H1 (cell line): ENCODE results near the gene GEN1. TPM values are rescaled to one million over a fixed set of nuclear protein-coding genes. Genes with fewer than 3 reads are reported as not detected.

Source experiments
- CTCF ChIA-PET: fragments of 300-600 bp; sonication (Branson Sonifier 250); formaldehyde crosslinking; loops from one replicate; lab custom pipeline; 2021; ENCODE audit not compliant: partially characterized antibody; lab: Charles Lee
- POLR2A ChIA-PET: fragments of 300-600 bp; sonication (Branson Sonifier 250); formaldehyde crosslinking; loops from one replicate; lab custom pipeline; 2021; ENCODE audit warnings: inconsistent platforms; ENCODE audit not compliant: partially characterized antibody; lab: Charles Lee
- DNase-seq, 2 experiments: peaks; one replicate each; pipeline versions ENCODE4 v3.0.0 to v3.0.0-alpha.2; 2010 to 2022; ENCODE audit warnings: low spot score in 2 of 2, low read depth in 1 of 2, mixed read lengths in 1 of 2
- FAIRE-seq: peaks from 2 replicates; lab custom pipeline; 2011; peaks lifted over from hg19 to GRCh38; lab: Jason Lieb, UNC
- H2AFZ ChIP-seq: 2 replicates; pipeline ENCODE4 v1.8.1; 2012; ENCODE audit warnings: low read length, inconsistent platforms
- H2AK5ac ChIP-seq: 2 replicates; pipeline ENCODE4 v1.6.1; 2013; ENCODE audit warnings: low read depth, low read length
- H2BK120ac ChIP-seq: replicated peaks from 2 replicates; pipeline ENCODE3; 2013; ENCODE audit warnings: low read depth, low read length, inconsistent platforms
- H2BK12ac ChIP-seq: 2 replicates; pipeline ENCODE4 v1.6.1; 2013; ENCODE audit warnings: low read depth, low read length
- H2BK15ac ChIP-seq: 2 replicates; pipeline ENCODE4 v1.6.1; 2013; ENCODE audit warnings: low read length
- H2BK20ac ChIP-seq: 2 replicates; pipeline ENCODE4 v1.6.1; 2013; ENCODE audit warnings: low read length
- H2BK5ac ChIP-seq: 2 replicates; pipeline ENCODE4 v1.6.1; 2013; ENCODE audit warnings: low read depth, low read length
- H3K14ac ChIP-seq: 2 replicates; pipeline ENCODE4 v1.6.1; 2013; ENCODE audit warnings: inconsistent platforms; ENCODE audit not compliant: insufficient read length
- H3K18ac ChIP-seq: 2 replicates; pipeline ENCODE4 v1.6.1; 2013; ENCODE audit warnings: low read length; ENCODE audit errors: extremely low read depth
- H3K23ac ChIP-seq: 2 replicates; pipeline ENCODE4 v1.6.1; 2013; ENCODE audit warnings: inconsistent platforms; ENCODE audit not compliant: insufficient read length
- H3K23me2 ChIP-seq: 2 replicates; pipeline ENCODE4 v1.6.1; 2013; ENCODE audit warnings: low read depth, low read length
- H3K27ac ChIP-seq: 2 replicates; pipeline ENCODE4 v1.6.1; 2011; ENCODE audit warnings: low read depth, low read length, inconsistent platforms
- H3K27me3 ChIP-seq, 4 experiments: replicated peaks in 1 of 4; 1 replicate in 1 of 4; 2 replicates in 3 of 4; pipeline versions ENCODE4 v1.6.1 to v1.8.1; 2011 to 2013; ENCODE audit warnings: low read length in 3 of 4, mild to moderate bottlenecking in 3 of 4, inconsistent platforms in 2 of 4, mixed read lengths in 2 of 4, moderate library complexity in 1 of 4; ENCODE audit not compliant: control insufficient read depth in 3 of 4, insufficient read depth in 3 of 4; ENCODE audit errors: extremely low read depth in 1 of 4
- H3K36me3 ChIP-seq, 4 experiments: 2 replicates each; pipeline versions ENCODE4 v1.6.1 to v1.8.1; 2011 to 2013; ENCODE audit warnings: mild to moderate bottlenecking in 4 of 4, low read length in 3 of 4, moderate library complexity in 2 of 4, control low read depth in 1 of 4, inconsistent platforms in 1 of 4; ENCODE audit not compliant: insufficient read depth in 4 of 4, control insufficient read depth in 2 of 4
- H3K4ac ChIP-seq: replicated peaks from 2 replicates; pipeline ENCODE3; 2013; ENCODE audit warnings: low read length, low read depth, mixed read lengths, inconsistent platforms; ENCODE audit not compliant: insufficient read length
- H3K4me1 ChIP-seq, 4 experiments: replicated peaks in 1 of 4; 1 replicate in 1 of 4; 2 replicates in 3 of 4; pipeline versions ENCODE4 v1.6.1 to v1.8.1; 2011 to 2013; ENCODE audit warnings: low read length in 3 of 4, inconsistent platforms in 2 of 4, mixed read lengths in 1 of 4; ENCODE audit not compliant: insufficient read depth in 4 of 4, control insufficient read depth in 3 of 4
- H3K4me2 ChIP-seq, 2 experiments: 2 replicates each; pipeline versions ENCODE4 v1.6.1 to v1.8.1; 2011 to 2013; ENCODE audit warnings: low read depth in 2 of 2, low read length in 2 of 2, control low read depth in 1 of 2, inconsistent platforms in 1 of 2, mild to moderate bottlenecking in 1 of 2; ENCODE audit not compliant: insufficient read depth in 1 of 2
- H3K4me3 ChIP-seq, 4 experiments: fragments of 200-600, 300-600 bp in 1 of 4; sonication (generic), shearing (Covaris generic), sonication (Bioruptor Twin) in 1 of 4; 2 replicates each; pipeline versions ENCODE4 v1.5.1 to v1.8.1; 2011 to 2016; ENCODE audit warnings: low read length in 4 of 4, low read depth in 3 of 4, control low read depth in 2 of 4, inconsistent platforms in 2 of 4, mild to moderate bottlenecking in 2 of 4, mixed read lengths in 1 of 4, moderate library complexity in 1 of 4; ENCODE audit not compliant: insufficient read depth in 2 of 4; ENCODE audit errors: extremely low read depth in 1 of 4
- H3K56ac ChIP-seq: replicated peaks from 2 replicates; pipeline ENCODE3; 2013; ENCODE audit warnings: low read depth, mild to moderate bottlenecking, mixed read lengths, low read length, inconsistent platforms; ENCODE audit not compliant: insufficient read length
- H3K79me1 ChIP-seq: 2 replicates; pipeline ENCODE4 v1.6.1; 2013; ENCODE audit warnings: low read depth, low read length, control low read depth
- H3K79me2 ChIP-seq, 2 experiments: 2 replicates each; pipeline versions ENCODE4 v1.6.1 to v1.8.1; 2012 to 2013; ENCODE audit warnings: low read length in 2 of 2, mild to moderate bottlenecking in 2 of 2, inconsistent platforms in 1 of 2; ENCODE audit not compliant: insufficient read depth in 2 of 2, control insufficient read depth in 1 of 2
- H3K9ac ChIP-seq, 4 experiments: replicated peaks in 1 of 4; 1 replicate in 1 of 4; 2 replicates in 3 of 4; pipeline versions ENCODE4 v1.6.1 to v1.8.1; 2011 to 2013; ENCODE audit warnings: low read depth in 3 of 4, low read length in 3 of 4, control low read depth in 2 of 4, mild to moderate bottlenecking in 2 of 4, moderate library complexity in 2 of 4, inconsistent platforms in 1 of 4; ENCODE audit errors: extremely low read depth in 1 of 4
- H3K9me3 ChIP-seq, 2 experiments: 2 replicates each; pipeline versions ENCODE4 v1.6.1 to v1.8.1; 2012 to 2013; ENCODE audit warnings: mild to moderate bottlenecking in 2 of 2, moderate library complexity in 2 of 2, control low read depth in 1 of 2, inconsistent platforms in 1 of 2, low read depth in 1 of 2, low read length in 1 of 2, mixed read lengths in 1 of 2; ENCODE audit not compliant: insufficient read depth in 2 of 2
- H4K20me1 ChIP-seq, 2 experiments: replicated peaks in 1 of 2; 2 replicates each; pipeline versions ENCODE3 to v1.8.1; 2011 to 2013; ENCODE audit warnings: inconsistent platforms in 2 of 2, low read length in 2 of 2, mild to moderate bottlenecking in 1 of 2; ENCODE audit not compliant: insufficient read depth in 2 of 2, control insufficient read depth in 1 of 2
- H4K5ac ChIP-seq: 2 replicates; pipeline ENCODE4 v1.6.1; 2013; ENCODE audit warnings: low read length, low read depth, mixed read lengths, inconsistent platforms; ENCODE audit not compliant: insufficient read length
- H4K8ac ChIP-seq: 2 replicates; pipeline ENCODE4 v1.8.0; 2013; ENCODE audit warnings: mild to moderate bottlenecking, moderate library complexity, low read length, inconsistent platforms; ENCODE audit not compliant: insufficient read depth; ENCODE audit errors: extremely low read depth
- H4K91ac ChIP-seq: replicated peaks from 2 replicates; pipeline ENCODE3; 2013; ENCODE audit warnings: low read length, mixed read lengths, inconsistent platforms; ENCODE audit not compliant: insufficient read length
- BRCA1 ChIP-seq: IDR thresholded peaks from 2 replicates; pipeline ENCODE4 v1.6.1; 2012; ENCODE audit warnings: low read depth, low read length, improper control_type of control experiment
- CTBP2 ChIP-seq: IDR thresholded peaks from 2 replicates; pipeline ENCODE4 v1.7.0; 2011; ENCODE audit warnings: borderline replicate concordance, mild to moderate bottlenecking, moderate library complexity, mixed read lengths, low read length; ENCODE audit not compliant: insufficient read depth, insufficient read length
- EP300 ChIP-seq, 2 experiments: IDR thresholded peaks; 1 replicate in 1 of 2; 2 replicates in 1 of 2; pipeline ENCODE4 v1.6.1; 2011 to 2012; ENCODE audit warnings: low read depth in 2 of 2, low read length in 2 of 2, mild to moderate bottlenecking in 2 of 2, borderline replicate concordance in 1 of 2, inconsistent platforms in 1 of 2, moderate library complexity in 1 of 2
- POU5F1 ChIP-seq: IDR thresholded peaks from 2 replicates; pipeline ENCODE4 v1.6.1; 2011; ENCODE audit warnings: low read depth, mild to moderate bottlenecking, low read length, moderate library complexity
- RBBP5 ChIP-seq: IDR thresholded peaks from 2 replicates; pipeline ENCODE4 v1.7.1; 2012; ENCODE audit warnings: low read depth, mild to moderate bottlenecking, inconsistent platforms, low read length, moderate library complexity, borderline replicate concordance
- SAP30 ChIP-seq: fragments of 300-600 bp; sonication (generic); IDR thresholded peaks from 2 replicates; pipeline ENCODE4 v1.7.1; 2012; ENCODE audit warnings: low read length, moderate library complexity, mild to moderate bottlenecking, inconsistent platforms; ENCODE audit not compliant: insufficient read depth, insufficient replicate concordance
- SIN3A ChIP-seq, 2 experiments: IDR thresholded peaks in 1 of 2; conservative IDR thresholded peaks in 1 of 2; 2 replicates each; pipeline ENCODE4 v1.6.1; 2011 to 2012; ENCODE audit warnings: low read length in 2 of 2, improper control_type of control experiment in 1 of 2, low read depth in 1 of 2, mild to moderate bottlenecking in 1 of 2
- TAF7 ChIP-seq: optimal IDR thresholded peaks from 2 replicates; pipeline ENCODE3; 2011; ENCODE audit warnings: low read depth, mild to moderate bottlenecking, inconsistent platforms, low read length, moderate library complexity, borderline replicate concordance
- TCF12 ChIP-seq: IDR thresholded peaks from 2 replicates; pipeline ENCODE4 v1.6.1; 2011; ENCODE audit warnings: low read depth, mild to moderate bottlenecking, low read length
- YY1 ChIP-seq: IDR thresholded peaks from 2 replicates; pipeline ENCODE4 v1.6.1; 2011; ENCODE audit warnings: low read depth, mild to moderate bottlenecking, low read length
- WGBS, 2 experiments: shearing (Covaris generic) in 1 of 2; methylation state at CpG; one replicate each; pipeline versions ENCODE4 v1.1.6 to v1.1.7; 2013 to 2015; ENCODE audit warnings: low lambda C conversion rate in 2 of 2, mixed read lengths in 2 of 2, inconsistent platforms in 1 of 2, low coverage in 1 of 2, missing lambda C conversion rate in 1 of 2; ENCODE audit not compliant: insufficient replicate concordance in 2 of 2, insufficient coverage in 1 of 2, insufficient read length in 1 of 2; ENCODE audit errors: extremely low coverage in 1 of 2, missing lambda C conversion rate in 1 of 2; 5-methylcytosine and 5-hydroxymethylcytosine counted together
- polyA plus RNA-seq, 7 experiments: library from polyadenylated mRNA; depleted of rRNA in 3 of 7; stranded (reverse) in 5 of 7; unstranded in 2 of 7; fragments of >200 nt in 5 of 7; fragments of 200-250 nt in 2 of 7; gene quantifications; 1 replicate in 5 of 7; 2 replicates in 1 of 7; 4 replicates in 1 of 7; pipeline versions ENCODE4 v1.2.1 to v1.2.3, GENCODE V29; 2011 to 2013; ENCODE audit warnings: missing spikeins in 2 of 7, mixed read lengths in 2 of 7
- total RNA-seq: library from RNA; stranded (reverse); fragmentation: NEBNext Ultra II Directional; extraction: Animal tissue kit (Norgen Biotek cat#: 25700); gene quantifications from 2 replicates; pipeline ENCODE4 v1.2.1, GENCODE V29; 2021
- TF ChIP-seq, protein P1 (sequence below): IDR thresholded peaks from 2 replicates; pipeline ENCODE4 v1.6.1; 2011; ENCODE audit warnings: low read depth, mild to moderate bottlenecking, low read length; ENCODE audit not compliant: insufficient read depth

The GEN1 gene
- total and polyA plus RNA-seq, 2 of the 8 experiments (the other 6 are each of a cell fraction or from before 2014, with no cell fraction given) = 6.9 to 19.2 TPM

DNA sequence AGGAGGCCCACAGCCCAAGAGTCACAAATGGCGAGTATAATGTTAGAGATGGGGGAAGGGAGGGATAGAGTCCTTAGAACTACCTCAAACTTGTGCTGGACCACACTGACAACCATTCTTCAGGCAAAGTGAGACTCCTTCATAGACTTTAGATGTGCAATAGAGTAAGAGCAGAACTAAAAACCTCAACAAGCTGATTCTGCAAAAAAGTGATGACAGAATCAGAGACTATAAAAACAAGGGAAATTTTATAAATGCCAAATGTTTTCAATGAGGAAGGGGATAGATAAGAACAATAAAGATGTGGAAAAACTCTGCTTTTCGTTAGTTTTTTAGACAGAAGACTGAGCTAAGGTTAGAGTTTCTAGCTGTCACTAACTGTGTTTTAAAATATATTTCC lies 18.1 kb upstream of the GEN1 start:
- no peak overlapping the region for H2AFZ ChIP-seq
- H3K23me2 ChIP-seq = no peaks in the 10 kb centered on the region; the same call in 1 of the 2 replicates
- H3K27me3 ChIP-seq = no peaks in the 10 kb centered on the region
- H3K18ac ChIP-seq = no peak overlapping the region
- peaks cover 0 to 1% of the 10 kb centered on the region in 2 experiments; a peak in 1 of 4 replicates for H3K79me2 ChIP-seq
- no peak overlapping the region for H2BK5ac ChIP-seq
- H4K91ac ChIP-seq = no peak overlapping the region
- no peak overlapping the region for H2BK12ac ChIP-seq
- 88% methylated on average over 2 of the region's 2 CpGs; no CpG with 5 or more reads in 1 of the 2 experiments for WGBS, 2 experiments
- no peak overlapping the region for H2AK5ac ChIP-seq
- ChIA-PET POLR2A (interaction anchor here (0.7 to 0.9 kb wide), 2 partner anchors 41 to 55 kb away, joined by 3 read pairs; no protein-coding TSS in a partner anchor), CTCF (interaction anchor here (0.7 to 3.7 kb wide), 3 partner anchors 16 to 25 kb away, joined by 3 to 25 read pairs (median 4); no protein-coding TSS in a partner anchor)
- no peak overlapping the region for H3K4ac ChIP-seq
- H4K8ac ChIP-seq = no peak overlapping the region
- no peaks in the 10 kb centered on the region for H3K9me3 ChIP-seq
- H3K4me2 ChIP-seq = no peak overlapping the region
- no peak overlapping the region for H2BK120ac ChIP-seq
- H3K79me1 ChIP-seq = peaks cover 2% of the 10 kb centered on the region; the same call in 1 of the 2 replicates
- no peak for FAIRE-seq
- H4K5ac ChIP-seq = no peak overlapping the region
- H3K9ac ChIP-seq = no peak overlapping the region
- peaks cover 8 to 87% (median 43%) of the 10 kb centered on the region in 4 experiments for H3K36me3 ChIP-seq
- H4K20me1 ChIP-seq = no peaks in the 10 kb centered on the region
- no peak overlapping the region for H3K56ac ChIP-seq
- H3K23ac ChIP-seq = no peak overlapping the region
- no peak overlapping the region for H3K4me3 ChIP-seq
- H3K27ac ChIP-seq = no peak overlapping the region
- DNase-seq = no peak
- H2BK15ac ChIP-seq = no peak overlapping the region
- H3K4me1 ChIP-seq = no peaks in the 10 kb centered on the region
- no peak overlapping the region for H3K14ac ChIP-seq
- H2BK20ac ChIP-seq = no peak overlapping the region
- TF ChIP-seq POU5F1 (no peak), CTBP2 (no peak), TCF12 (no peak), YY1 (no peak), BRCA1 (no peak), RBBP5 (no peak), TAF7 (no peak), SIN3A (conservative IDR thresholded peaks at IDR 0.05 in 1 of 2, IDR thresholded peaks at IDR 0.05 in 1 of 2; ENCODE audit: low read depth in 1 of 2, low read length in 2 of 2) (no peak), EP300 (IDR thresholded peaks at IDR 0.05; ENCODE audit: borderline replicate concordance in 1 of 2, low read depth in 2 of 2, low read length in 2 of 2) (no peak), SAP30 (no peak)
- TF ChIP-seq, protein P1, sequence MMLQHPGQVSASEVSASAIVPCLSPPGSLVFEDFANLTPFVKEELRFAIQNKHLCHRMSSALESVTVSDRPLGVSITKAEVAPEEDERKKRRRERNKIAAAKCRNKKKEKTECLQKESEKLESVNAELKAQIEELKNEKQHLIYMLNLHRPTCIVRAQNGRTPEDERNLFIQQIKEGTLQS = no peak
